GM04504 (cell line): Measurements from ENCODE around the gene ATF7.

Source experiments
- DNase-seq: peaks from one replicate; pipeline ENCODE4 v3.0.0-alpha.2; 2012; ENCODE audit warnings: low read depth

The ATF7 gene

DNA sequence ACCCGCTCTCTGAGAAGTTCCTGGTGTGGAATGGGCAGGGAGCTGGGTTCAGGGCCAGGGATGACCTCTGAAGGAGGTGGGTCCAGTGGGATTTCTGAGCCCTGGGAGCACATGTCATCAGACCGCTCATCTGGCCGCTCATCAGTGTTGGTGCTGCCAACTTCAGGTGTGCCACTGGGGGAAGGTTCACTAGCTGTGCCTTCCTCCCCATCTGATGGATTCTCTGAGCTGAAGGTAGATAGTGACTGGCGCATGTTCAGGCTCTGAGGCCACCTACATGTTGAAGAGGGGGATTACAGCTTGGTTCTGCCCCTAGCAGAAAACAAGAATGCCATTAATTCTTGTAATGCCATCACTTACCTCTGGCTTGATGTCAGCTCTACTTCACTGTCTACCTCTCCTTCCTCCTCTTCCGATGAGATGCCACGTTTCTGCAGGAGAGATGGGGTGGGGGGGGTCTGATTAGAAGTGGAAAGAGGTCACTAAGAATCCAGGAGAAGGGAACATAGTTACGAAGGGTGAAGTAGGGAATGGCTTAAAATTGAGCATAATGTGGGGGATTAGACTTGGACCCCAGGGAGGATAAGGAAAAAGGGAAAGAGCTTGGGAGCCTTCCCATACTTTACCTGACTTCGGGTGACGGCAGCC is 144.1 kb downstream of the ATF7 start:
- no peak for DNase-seq

- peak; percentile 71 for DNase-seq
Observed at GRCh38 chr12:53481458-53481857, 144.7 kb downstream of the ATF7 start.

DNA sequence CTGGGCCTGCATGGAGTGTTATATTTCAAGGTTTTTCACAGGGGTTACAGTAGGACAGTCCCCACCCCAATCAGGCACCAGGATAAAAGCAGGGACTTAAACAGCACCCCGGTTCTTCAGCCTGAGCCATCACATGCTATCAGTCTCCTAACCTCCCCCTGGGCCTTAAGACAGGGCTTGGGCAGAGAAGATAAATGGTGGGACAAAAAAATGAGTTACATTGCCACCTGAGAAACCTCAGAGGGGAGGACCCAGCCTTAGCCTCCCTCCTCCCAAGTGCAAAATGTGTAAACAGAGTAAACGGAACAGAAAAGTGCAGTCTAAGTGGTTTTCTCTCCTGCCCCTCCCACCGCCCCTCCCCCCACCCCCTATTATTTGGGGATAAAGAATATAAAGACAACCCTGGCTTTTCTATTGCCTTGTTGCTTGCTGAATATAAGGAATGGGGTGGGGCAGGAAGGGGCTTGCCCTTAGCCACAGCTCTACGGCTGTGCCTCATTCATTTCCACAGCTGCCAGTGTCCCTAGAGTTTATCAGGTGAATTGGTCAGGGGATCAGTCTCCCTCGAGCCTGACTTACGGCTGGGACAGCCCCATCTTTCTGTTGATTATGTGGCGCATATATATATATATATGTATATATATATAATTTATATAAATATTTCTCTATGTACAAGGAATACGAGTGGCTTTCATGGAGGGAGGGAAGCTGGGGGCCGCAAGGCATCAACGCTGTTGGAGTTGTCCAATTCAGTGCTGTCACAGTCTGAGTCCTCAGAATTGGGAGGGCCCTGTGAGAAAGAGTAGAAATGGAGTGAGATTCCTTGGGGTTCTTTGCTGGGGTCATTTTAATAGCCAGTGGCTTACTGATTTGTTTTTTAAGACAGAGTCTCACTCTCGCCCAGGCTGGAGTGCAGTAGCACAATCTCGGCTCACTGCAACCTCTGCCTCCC is 145.4 kb downstream of the ATF7 start:
- no peak for DNase-seq

DNA sequence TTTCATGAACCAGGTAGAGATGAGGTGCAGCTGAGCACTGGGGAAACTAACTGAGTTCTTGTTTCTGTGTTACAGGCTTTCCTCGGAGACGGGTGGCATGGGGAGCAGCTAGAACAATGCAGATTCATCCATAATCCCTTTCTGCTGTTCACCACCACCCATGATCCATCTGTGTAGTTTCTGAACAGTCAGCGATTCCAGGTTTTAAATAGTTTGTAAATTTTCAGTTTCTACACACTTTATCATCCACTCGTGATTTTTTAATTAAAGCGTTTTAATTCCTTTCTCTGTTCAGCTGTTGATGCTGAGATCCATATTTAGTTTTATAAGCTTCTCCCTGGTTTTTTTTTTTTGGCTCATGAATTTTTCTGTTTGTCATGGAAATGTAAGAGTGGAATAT is 146.9 kb downstream of the ATF7 start:
- no peak for DNase-seq

DNA sequence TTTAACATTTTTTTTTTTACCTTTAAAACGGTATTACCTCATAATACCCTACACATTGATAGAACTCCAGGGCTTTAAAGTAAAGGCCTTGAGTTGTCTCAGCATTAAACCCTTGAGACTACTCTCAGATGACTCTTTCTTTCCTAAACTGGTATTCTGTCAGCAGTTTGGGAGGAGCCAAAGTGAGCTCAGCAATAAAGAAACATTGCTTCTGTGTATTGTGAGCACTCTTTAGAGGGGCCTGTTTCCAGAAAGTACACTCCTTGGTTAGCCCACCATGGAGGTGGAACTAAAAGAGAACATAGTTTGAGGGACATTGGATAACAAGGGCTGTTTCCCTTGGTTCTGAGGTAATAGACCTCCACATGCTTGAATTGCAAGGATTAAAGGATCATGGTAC is 147.3 kb downstream of the ATF7 start:
- DNase-seq: no peak

GRCh38 chr12:53476769-53477209 is 149.4 kb downstream of the ATF7 start:
- DNase-seq: no peak

GRCh38 chr12:53474819-53475218 is 151.4 kb downstream of the ATF7 start:
- DNase-seq: no peak

GRCh38 chr12:53474077-53474476 is 152.1 kb downstream of the ATF7 start:
- no peak for DNase-seq

DNA sequence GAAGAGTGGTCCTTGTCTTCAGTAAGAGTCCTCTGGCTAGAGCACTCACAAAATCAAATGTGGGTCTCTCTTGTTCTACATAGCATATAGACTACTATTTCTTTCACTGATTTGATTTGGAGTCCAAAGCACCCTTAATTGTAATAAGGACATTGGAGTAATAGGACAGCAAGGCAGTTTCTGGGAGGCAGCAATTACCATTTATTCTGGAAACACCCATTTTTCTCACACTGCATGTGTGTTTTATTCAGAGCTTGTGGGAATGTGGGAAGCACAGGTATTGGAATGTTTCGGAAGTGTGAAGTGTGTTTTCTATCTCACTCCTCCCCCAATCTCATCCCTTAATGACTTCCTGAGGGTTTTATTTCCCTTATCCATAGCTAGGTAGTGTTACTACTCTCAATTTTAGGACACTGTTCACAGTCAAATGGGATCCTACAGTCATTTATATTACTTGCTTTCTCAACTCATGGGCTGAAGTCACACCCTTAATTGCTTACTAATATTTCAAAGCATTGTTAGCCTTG is 154.1 kb downstream of the ATF7 start:
- DNase-seq: no peak

- no peak for DNase-seq
Observed at GRCh38 chr12:53468282-53468681, 157.9 kb downstream of the ATF7 start.

- DNase-seq: no peak
Observed at GRCh38 chr12:53467880-53468279, 158.3 kb downstream of the ATF7 start.

DNA sequence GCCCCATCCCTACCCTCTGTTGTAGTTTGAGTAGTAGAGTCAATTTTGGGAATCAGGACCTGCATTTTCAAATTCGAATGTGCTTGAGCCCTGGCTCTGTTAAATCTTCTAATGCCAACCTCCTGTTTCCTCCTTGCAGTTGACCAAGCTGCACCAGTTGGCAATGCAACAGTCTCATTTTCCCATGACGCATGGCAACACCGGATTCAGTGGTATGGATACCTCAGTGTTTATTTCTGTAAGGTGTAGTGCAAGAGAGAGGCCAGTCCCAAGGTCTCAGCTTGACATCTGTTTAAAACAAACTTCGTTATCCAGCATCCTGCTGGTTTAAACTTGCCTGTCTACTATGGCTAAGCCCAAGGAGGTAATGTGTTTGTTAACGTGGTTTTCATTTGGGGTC is 159.1 kb downstream of the ATF7 start:
- no peak for DNase-seq

GRCh38 chr12:53466640-53467039 is 159.5 kb downstream of the ATF7 start:
- DNase-seq: no peak

DNA sequence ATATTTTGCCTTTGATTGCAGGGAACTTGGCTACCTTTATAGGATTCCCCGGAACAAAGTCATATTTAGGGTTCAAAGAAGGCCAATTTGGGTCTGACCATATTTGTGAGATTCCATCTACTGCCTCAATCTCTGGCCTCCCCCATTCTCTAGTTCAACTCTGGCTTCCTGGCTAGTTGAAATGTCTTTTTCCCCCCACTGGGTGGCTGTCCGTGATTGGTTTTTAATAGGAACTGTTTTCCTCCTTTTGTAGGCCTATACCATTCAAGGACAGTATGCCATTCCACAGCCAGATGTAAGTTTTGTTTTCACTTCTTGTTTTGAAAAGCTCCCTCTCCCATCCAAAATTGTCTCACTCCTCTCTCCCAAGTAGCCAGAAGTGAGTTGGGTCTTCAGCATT is 160.5 kb downstream of the ATF7 start:
- no peak for DNase-seq

- no peak for DNase-seq
Observed at GRCh38 chr12:53464685-53465418, 161.3 kb downstream of the ATF7 start.

GRCh38 chr12:53463802-53464560 is 162.2 kb downstream of the ATF7 start:
- DNase-seq: no peak

GRCh38 chr12:53462935-53463334 is 163.2 kb downstream of the ATF7 start:
- DNase-seq: no peak

DNA sequence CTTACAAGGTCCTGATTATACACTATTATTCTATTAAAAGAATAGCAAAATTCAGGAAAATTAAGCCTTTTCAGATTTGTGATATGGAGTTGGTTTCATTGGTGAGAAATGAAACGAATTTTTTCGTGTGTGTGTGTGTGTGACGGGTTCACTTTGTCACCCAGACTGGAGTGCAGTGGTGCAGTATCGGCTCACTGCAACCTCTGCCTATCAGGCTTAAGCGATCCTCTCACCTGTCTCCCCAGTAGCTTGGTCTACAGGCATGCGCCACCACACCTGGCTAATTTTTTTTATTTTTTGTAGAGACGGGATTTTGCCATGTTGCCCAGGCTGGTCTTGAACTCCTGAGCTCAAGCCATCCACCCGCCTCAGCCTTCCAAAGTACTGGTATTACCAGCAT is 164.6 kb downstream of the ATF7 start:
- DNase-seq: no peak

- DNase-seq: no peak
Observed at GRCh38 chr12:53461059-53461458, 165.1 kb downstream of the ATF7 start.

- no peak for DNase-seq
Observed at GRCh38 chr12:53459097-53459496, 167.1 kb downstream of the ATF7 start.
